SK-N-SH (cell line): ENCODE measurements around the gene EIF6. TPM values are rescaled to one million over a fixed set of nuclear protein-coding genes. Genes with fewer than 3 reads are reported as not detected.

ENCODE experiments used
- CTCF ChIA-PET: fragments of 300-600, 350-600 bp; formaldehyde crosslinking; extraction: SDS; loops from one replicate; lab custom pipeline; 2021; lab: Yijun Ruan, JAX
- POLR2A ChIA-PET: fragments of 350-600 bp; sonication (Branson Sonifier 250); formaldehyde crosslinking; extraction: SDS; loops from one replicate; lab custom pipeline; 2020; ENCODE audit warnings: antibody characterized with exemption, inconsistent platforms; lab: Yijun Ruan, JAX
- DNase-seq: peaks from one replicate; pipeline ENCODE4 v3.0.0; 2012
- H2AFZ ChIP-seq: fragments of 200-600 bp; sonication (generic); 2 replicates; pipeline ENCODE4 v1.8.1; 2016; ENCODE audit warnings: antibody characterized with exemption, mild to moderate bottlenecking, low read depth
- H3F3A ChIP-seq: fragments of 200-600 bp; sonication (generic); replicated peaks from 2 replicates; pipeline ENCODE3; 2016; ENCODE audit warnings: antibody characterized with exemption, mild to moderate bottlenecking; ENCODE audit not compliant: insufficient read depth
- H3K27ac ChIP-seq, 2 experiments: fragments of 200-500 bp in 1 of 2; fragments of 200-600 bp in 1 of 2; sonication (Bioruptor generic) in 1 of 2; sonication (generic), shearing (Covaris generic) in 1 of 2; 2 replicates each; pipeline versions ENCODE4 v1.5.1 to v1.6.1; 2014 to 2016; ENCODE audit warnings: low read depth in 2 of 2, inconsistent platforms in 1 of 2, low read length in 1 of 2, mild to moderate bottlenecking in 1 of 2, mixed read lengths in 1 of 2
- H3K27me3 ChIP-seq: fragments of 200-600 bp; sonication (generic), shearing (Covaris generic); 2 replicates; pipeline ENCODE4 v1.6.1; 2016; ENCODE audit warnings: mixed run types; ENCODE audit not compliant: insufficient read depth
- H3K36me3 ChIP-seq, 2 experiments: fragments of 200-500 bp in 1 of 2; fragments of 200-600 bp in 1 of 2; sonication (Bioruptor generic) in 1 of 2; sonication (generic) in 1 of 2; replicated peaks in 1 of 2; 2 replicates each; pipeline versions ENCODE3 to v1.5.1; 2014 to 2016; ENCODE audit warnings: low read length in 1 of 2, mild to moderate bottlenecking in 1 of 2; ENCODE audit not compliant: insufficient read depth in 2 of 2, control insufficient read depth in 1 of 2
- H3K4me1 ChIP-seq, 2 experiments: fragments of 200-500 bp in 1 of 2; fragments of 200-600 bp in 1 of 2; sonication (Bioruptor generic) in 1 of 2; sonication (generic), shearing (Covaris generic) in 1 of 2; 2 replicates each; pipeline versions ENCODE4 v1.5.1 to v1.6.1; 2014 to 2016; ENCODE audit warnings: low read depth in 1 of 2, low read length in 1 of 2, mixed run types in 1 of 2; ENCODE audit not compliant: insufficient read depth in 2 of 2, control insufficient read depth in 1 of 2
- H3K4me2 ChIP-seq: fragments of 200-600 bp; sonication (generic), shearing (Covaris generic); 2 replicates; pipeline ENCODE4 v1.6.1; 2017; ENCODE audit warnings: mixed run types
- H3K4me3 ChIP-seq, 2 experiments: fragments of 200-500 bp in 1 of 2; fragments of 200-600 bp in 1 of 2; sonication (Bioruptor generic) in 1 of 2; sonication (generic), shearing (Covaris generic) in 1 of 2; 2 replicates each; pipeline versions ENCODE4 v1.5.1 to v1.8.1; 2014 to 2016; ENCODE audit warnings: low read depth in 2 of 2, inconsistent platforms in 1 of 2, low read length in 1 of 2, mild to moderate bottlenecking in 1 of 2, mixed read lengths in 1 of 2, moderate library complexity in 1 of 2
- H3K79me2 ChIP-seq: fragments of 200-600 bp; sonication (generic); 2 replicates; pipeline ENCODE4 v1.8.1; 2017; ENCODE audit warnings: mild to moderate bottlenecking; ENCODE audit not compliant: insufficient read depth
- H3K9ac ChIP-seq: fragments of 200-600 bp; sonication (generic); 2 replicates; pipeline ENCODE4 v1.6.1; 2017; ENCODE audit warnings: mixed run types
- H3K9me2 ChIP-seq: fragments of 200-600 bp; sonication (generic); 2 replicates; pipeline ENCODE4 v1.6.1; 2017; ENCODE audit warnings: mixed run types
- H3K9me3 ChIP-seq: fragments of 200-600 bp; sonication (generic); 2 replicates; pipeline ENCODE4 v1.6.1; 2017; ENCODE audit warnings: mixed run types, mild to moderate bottlenecking, moderate library complexity
- H4K20me1 ChIP-seq: fragments of 200-600 bp; sonication (generic); 2 replicates; pipeline ENCODE4 v1.6.1; 2017; ENCODE audit warnings: mild to moderate bottlenecking, mixed run types; ENCODE audit not compliant: insufficient read depth
- CHD2 ChIP-seq: fragments of 150-350 bp; IDR thresholded peaks from 2 replicates; pipeline ENCODE4 v1.6.1; 2018; ENCODE audit warnings: low read length; ENCODE audit not compliant: partially characterized antibody
- ELF1 ChIP-seq: IDR thresholded peaks from 2 replicates; pipeline ENCODE4 v1.4.0; 2012
- EP300 ChIP-seq, 2 experiments: IDR thresholded peaks; 2 replicates each; pipeline versions ENCODE4 v1.4.0 to v1.6.1; 2012; ENCODE audit warnings: borderline replicate concordance in 1 of 2, low read depth in 1 of 2, low read length in 1 of 2
- FOSL2 ChIP-seq: IDR thresholded peaks from 2 replicates; pipeline ENCODE4 v1.4.0; 2012; ENCODE audit warnings: low read depth, mild to moderate bottlenecking, moderate library complexity, borderline replicate concordance
- GABPA ChIP-seq: IDR thresholded peaks from 2 replicates; pipeline ENCODE4 v1.4.0; 2012; ENCODE audit warnings: low read depth, mild to moderate bottlenecking
- IRF3 ChIP-seq: fragments of 150-350 bp; IDR thresholded peaks from 2 replicates; pipeline ENCODE4 v1.6.1; 2016; ENCODE audit warnings: mild to moderate bottlenecking, low read depth, low read length
- JUND ChIP-seq: IDR thresholded peaks from 2 replicates; pipeline ENCODE4 v1.4.0; 2012
- MXI1 ChIP-seq: IDR thresholded peaks from 2 replicates; pipeline ENCODE4 v1.6.1; 2012; ENCODE audit warnings: mild to moderate bottlenecking, low read depth, low read length, improper control_type of control experiment
- NFIC ChIP-seq: IDR thresholded peaks from 2 replicates; pipeline ENCODE4 v1.4.0; 2012; ENCODE audit warnings: borderline replicate concordance
- NRF1 ChIP-seq: IDR thresholded peaks from 2 replicates; pipeline ENCODE4 v1.6.1; 2012; ENCODE audit warnings: low read depth, mild to moderate bottlenecking, low read length
- RCOR1 ChIP-seq: fragments of 150-350 bp; IDR thresholded peaks from 2 replicates; pipeline ENCODE4 v1.6.1; 2017; ENCODE audit warnings: antibody characterized with exemption, low read length
- RFX5 ChIP-seq: IDR thresholded peaks from 2 replicates; pipeline ENCODE4 v1.6.1; 2012; ENCODE audit warnings: mild to moderate bottlenecking, improper control_type of control experiment, low read length
- RXRA ChIP-seq: IDR thresholded peaks from 2 replicates; pipeline ENCODE4 v1.4.0; 2012; ENCODE audit warnings: low read depth, mild to moderate bottlenecking, borderline replicate concordance
- SIN3A ChIP-seq: IDR thresholded peaks from 2 replicates; pipeline ENCODE4 v1.6.1; 2012; ENCODE audit warnings: low read depth, mild to moderate bottlenecking, low read length, moderate library complexity, borderline replicate concordance
- TAF1 ChIP-seq: IDR thresholded peaks from 2 replicates; pipeline ENCODE4 v1.6.1; 2012; ENCODE audit warnings: low read depth, mild to moderate bottlenecking, low read length, moderate library complexity, borderline replicate concordance
- TCF12 ChIP-seq: IDR thresholded peaks from 2 replicates; pipeline ENCODE4 v1.4.0; 2012
- TEAD4 ChIP-seq: IDR thresholded peaks from 2 replicates; pipeline ENCODE4 v1.4.0; 2012; ENCODE audit warnings: mild to moderate bottlenecking, borderline replicate concordance; ENCODE audit not compliant: insufficient read depth
- USF1 ChIP-seq: IDR thresholded peaks from 2 replicates; pipeline ENCODE4 v1.4.0; 2012; ENCODE audit warnings: low read depth, borderline replicate concordance
- YY1 ChIP-seq: IDR thresholded peaks from 2 replicates; pipeline ENCODE4 v1.4.0; 2012; ENCODE audit warnings: low read depth, mild to moderate bottlenecking
- WGBS: methylation state at CpG from one replicate; pipeline ENCODE4 v1.1.6; 2017; ENCODE audit warnings: low lambda C conversion rate; 5-methylcytosine and 5-hydroxymethylcytosine counted together
- polyA plus RNA-seq, 3 experiments: library from polyadenylated mRNA; depleted of rRNA; stranded (reverse); fragments of >200 nt; gene quantifications; 2 replicates each; pipeline ENCODE4 v1.2.3, GENCODE V29; 2012
- TF ChIP-seq, protein P1 (sequence below): IDR thresholded peaks from 2 replicates; pipeline ENCODE4 v1.4.0; 2012; ENCODE audit warnings: low read depth
- TF ChIP-seq, protein P2 (sequence below): IDR thresholded peaks from 2 replicates; pipeline ENCODE4 v1.6.1; 2012; ENCODE audit warnings: mild to moderate bottlenecking, low read depth, low read length, moderate library complexity

The EIF6 gene
- polyA plus RNA-seq, 1 of the 3 experiments (the other 2 are of a cell fraction) = 356 TPM

DNA sequence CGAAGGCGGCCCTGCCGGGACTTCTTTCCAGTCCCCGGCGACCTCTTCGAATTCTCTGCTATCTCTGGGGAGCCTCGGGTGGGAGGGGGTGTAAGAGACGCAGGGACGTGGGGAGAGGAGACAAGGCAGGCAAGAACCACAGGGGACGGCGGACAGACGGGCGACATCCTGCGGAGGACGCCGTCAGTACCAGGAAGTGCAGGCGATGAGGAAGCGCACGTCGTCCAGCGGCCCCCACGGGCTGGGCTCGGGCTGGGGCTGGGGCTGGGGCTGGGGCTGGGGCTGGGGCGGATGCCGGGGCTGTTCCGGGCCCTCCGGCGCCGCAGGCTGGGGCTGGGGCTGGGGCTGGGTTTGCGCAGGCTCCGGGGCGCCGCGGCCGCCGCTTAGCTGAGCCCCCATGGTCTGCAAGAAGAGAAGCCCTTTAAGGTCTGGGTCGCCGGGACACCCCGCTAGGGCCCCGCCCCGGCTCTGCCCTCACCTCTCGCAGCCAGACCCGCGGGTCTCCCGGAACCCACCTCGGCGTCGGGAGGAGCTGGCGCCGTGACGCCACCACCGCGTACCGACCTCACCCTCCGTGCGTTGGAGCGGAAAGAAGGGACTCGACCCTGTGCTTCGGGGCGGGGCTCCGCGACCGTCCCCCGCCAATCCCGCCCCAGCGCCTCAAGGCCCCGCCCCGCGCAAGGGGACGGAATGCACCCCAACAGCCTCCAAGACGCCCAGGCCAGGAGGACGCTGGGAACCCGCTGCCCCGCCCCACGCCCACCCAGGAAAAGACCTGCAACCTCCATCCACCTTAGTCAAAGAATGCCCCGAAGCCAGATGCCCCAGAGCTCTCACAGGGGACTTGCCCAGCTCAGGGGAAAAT lies 6.8 kb downstream of the EIF6 start, which contains the start of gene MMP24OS (continued):
- TF ChIP-seq TAF1 (peak; percentile 65; the same call in 1 of the 2 replicates), JUND (no peak), CHD2 (peak; percentile 23), ELF1 (peak; percentile 80), SIN3A (no peak; the same call in 1 of the 2 replicates), USF1 (no peak), NRF1 (no peak; the same call in 1 of the 2 replicates), TEAD4 (no peak), YY1 (no peak), IRF3 (no peak), NFIC (no peak), FOSL2 (no peak; the same call in 1 of the 2 replicates), RFX5 (no peak), EP300 (IDR thresholded peaks at IDR 0.05; ENCODE audit: borderline replicate concordance in 1 of 2, low read depth in 1 of 2, low read length in 1 of 2) (no peak), MXI1 (0 out of 2 replicates have a peak, but pooled peaks have one; percentile 39)
- TF ChIP-seq, protein P1, sequence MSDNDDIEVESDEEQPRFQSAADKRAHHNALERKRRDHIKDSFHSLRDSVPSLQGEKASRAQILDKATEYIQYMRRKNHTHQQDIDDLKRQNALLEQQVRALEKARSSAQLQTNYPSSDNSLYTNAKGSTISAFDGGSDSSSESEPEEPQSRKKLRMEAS = no peak

DNA sequence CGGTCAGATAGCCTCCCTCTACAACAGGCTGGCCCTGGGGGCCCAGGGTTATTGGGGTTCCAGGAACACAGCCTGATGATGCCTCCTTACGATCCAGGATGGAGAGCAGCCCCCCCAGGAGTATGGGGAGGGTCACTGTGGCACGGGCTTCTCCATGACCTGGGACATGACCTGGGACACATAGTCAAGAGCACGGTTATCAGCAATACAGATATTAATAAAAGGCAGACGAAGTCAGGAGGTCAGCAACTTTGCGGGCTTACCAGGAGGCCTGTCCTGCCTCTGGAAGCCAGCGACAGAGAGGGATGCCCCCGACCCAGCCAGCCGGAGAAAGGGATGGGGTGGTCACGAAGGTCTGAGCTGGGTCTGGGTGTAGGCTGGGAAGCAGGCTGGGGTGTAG lies 7.4 kb downstream of the EIF6 start:
- DNase-seq = peak; percentile 35
- H3K36me3 ChIP-seq = peaks cover 41 to 48% of the 10 kb centered on the region in 2 experiments
- peaks cover 41% of the 10 kb centered on the region for H3K79me2 ChIP-seq
- H3K9me3 ChIP-seq = no peaks in the 10 kb centered on the region
- H4K20me1 ChIP-seq = no peaks in the 10 kb centered on the region
- CTCF ChIA-PET = interaction anchor here (0.6 to 4.3 kb wide), 3 partner anchors 8 to 11 kb away, joined by 3 to 23 read pairs (median 3); no protein-coding TSS in a partner anchor
- TF ChIP-seq, protein P2, sequence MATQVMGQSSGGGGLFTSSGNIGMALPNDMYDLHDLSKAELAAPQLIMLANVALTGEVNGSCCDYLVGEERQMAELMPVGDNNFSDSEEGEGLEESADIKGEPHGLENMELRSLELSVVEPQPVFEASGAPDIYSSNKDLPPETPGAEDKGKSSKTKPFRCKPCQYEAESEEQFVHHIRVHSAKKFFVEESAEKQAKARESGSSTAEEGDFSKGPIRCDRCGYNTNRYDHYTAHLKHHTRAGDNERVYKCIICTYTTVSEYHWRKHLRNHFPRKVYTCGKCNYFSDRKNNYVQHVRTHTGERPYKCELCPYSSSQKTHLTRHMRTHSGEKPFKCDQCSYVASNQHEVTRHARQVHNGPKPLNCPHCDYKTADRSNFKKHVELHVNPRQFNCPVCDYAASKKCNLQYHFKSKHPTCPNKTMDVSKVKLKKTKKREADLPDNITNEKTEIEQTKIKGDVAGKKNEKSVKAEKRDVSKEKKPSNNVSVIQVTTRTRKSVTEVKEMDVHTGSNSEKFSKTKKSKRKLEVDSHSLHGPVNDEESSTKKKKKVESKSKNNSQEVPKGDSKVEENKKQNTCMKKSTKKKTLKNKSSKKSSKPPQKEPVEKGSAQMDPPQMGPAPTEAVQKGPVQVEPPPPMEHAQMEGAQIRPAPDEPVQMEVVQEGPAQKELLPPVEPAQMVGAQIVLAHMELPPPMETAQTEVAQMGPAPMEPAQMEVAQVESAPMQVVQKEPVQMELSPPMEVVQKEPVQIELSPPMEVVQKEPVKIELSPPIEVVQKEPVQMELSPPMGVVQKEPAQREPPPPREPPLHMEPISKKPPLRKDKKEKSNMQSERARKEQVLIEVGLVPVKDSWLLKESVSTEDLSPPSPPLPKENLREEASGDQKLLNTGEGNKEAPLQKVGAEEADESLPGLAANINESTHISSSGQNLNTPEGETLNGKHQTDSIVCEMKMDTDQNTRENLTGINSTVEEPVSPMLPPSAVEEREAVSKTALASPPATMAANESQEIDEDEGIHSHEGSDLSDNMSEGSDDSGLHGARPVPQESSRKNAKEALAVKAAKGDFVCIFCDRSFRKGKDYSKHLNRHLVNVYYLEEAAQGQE = no peak
- TF ChIP-seq USF1 = no peak
- TF ChIP-seq RCOR1 = no peak
- TF ChIP-seq NRF1 = no peak
- no peak for TF ChIP-seq RXRA
- TF ChIP-seq TCF12 = no peak
- TF ChIP-seq, protein P1 = no peak
- TF ChIP-seq GABPA = no peak
- no peak for TF ChIP-seq JUND
- TF ChIP-seq YY1 = no peak
- no peak for TF ChIP-seq CHD2
- peak overlapping the region; percentile 97 for H3K4me2 ChIP-seq
- WGBS = 9% methylated on average over 6 of the region's 10 CpGs
- no peak overlapping the region for H2AFZ ChIP-seq
- H3K4me3 ChIP-seq = peak overlapping the region; percentile 75 to 85
- POLR2A ChIA-PET = interaction anchor here (1.0 to 1.2 kb wide), 2 partner anchors 12 to 178 kb away, joined by 3 to 11 read pairs; partner anchors contain the start of gene CEP250
- H3K27me3 ChIP-seq = no peaks in the 10 kb centered on the region
- no peaks in the 10 kb centered on the region for H3K9me2 ChIP-seq
- peaks cover 40% of the 10 kb centered on the region for H3F3A ChIP-seq
- H3K27ac ChIP-seq = peak overlapping the region; percentile 51 to 90; a peak in 3 of 4 replicates
- peak overlapping the region; percentile 83 for H3K9ac ChIP-seq
- H3K4me1 ChIP-seq = peaks cover 6 to 38% of the 10 kb centered on the region in 2 experiments; a peak in 2 of 4 replicates
